H1 (cell line): ENCODE results near the gene CRABP1. TPM values are rescaled to one million over a fixed set of nuclear protein-coding genes. Genes with fewer than 3 reads are reported as not detected.

Experiments
- CTCF ChIA-PET: fragments of 300-600 bp; sonication (Branson Sonifier 250); formaldehyde crosslinking; loops from one replicate; lab custom pipeline; 2021; ENCODE audit not compliant: partially characterized antibody; lab: Charles Lee
- POLR2A ChIA-PET: fragments of 300-600 bp; sonication (Branson Sonifier 250); formaldehyde crosslinking; loops from one replicate; lab custom pipeline; 2021; ENCODE audit warnings: inconsistent platforms; ENCODE audit not compliant: partially characterized antibody; lab: Charles Lee
- DNase-seq, 2 experiments: peaks; one replicate each; pipeline versions ENCODE4 v3.0.0 to v3.0.0-alpha.2; 2010 to 2022; ENCODE audit warnings: low spot score in 2 of 2, low read depth in 1 of 2, mixed read lengths in 1 of 2
- FAIRE-seq: peaks from 2 replicates; lab custom pipeline; 2011; peaks lifted over from hg19 to GRCh38; lab: Jason Lieb, UNC
- H2AFZ ChIP-seq: 2 replicates; pipeline ENCODE4 v1.8.1; 2012; ENCODE audit warnings: low read length, inconsistent platforms
- H2AK5ac ChIP-seq: 2 replicates; pipeline ENCODE4 v1.6.1; 2013; ENCODE audit warnings: low read depth, low read length
- H2BK120ac ChIP-seq: replicated peaks from 2 replicates; pipeline ENCODE3; 2013; ENCODE audit warnings: low read depth, low read length, inconsistent platforms
- H2BK12ac ChIP-seq: 2 replicates; pipeline ENCODE4 v1.6.1; 2013; ENCODE audit warnings: low read depth, low read length
- H2BK15ac ChIP-seq: 2 replicates; pipeline ENCODE4 v1.6.1; 2013; ENCODE audit warnings: low read length
- H2BK20ac ChIP-seq: 2 replicates; pipeline ENCODE4 v1.6.1; 2013; ENCODE audit warnings: low read length
- H2BK5ac ChIP-seq: 2 replicates; pipeline ENCODE4 v1.6.1; 2013; ENCODE audit warnings: low read depth, low read length
- H3K14ac ChIP-seq: 2 replicates; pipeline ENCODE4 v1.6.1; 2013; ENCODE audit warnings: inconsistent platforms; ENCODE audit not compliant: insufficient read length
- H3K18ac ChIP-seq: 2 replicates; pipeline ENCODE4 v1.6.1; 2013; ENCODE audit warnings: low read length; ENCODE audit errors: extremely low read depth
- H3K23ac ChIP-seq: 2 replicates; pipeline ENCODE4 v1.6.1; 2013; ENCODE audit warnings: inconsistent platforms; ENCODE audit not compliant: insufficient read length
- H3K23me2 ChIP-seq: 2 replicates; pipeline ENCODE4 v1.6.1; 2013; ENCODE audit warnings: low read depth, low read length
- H3K27ac ChIP-seq: 2 replicates; pipeline ENCODE4 v1.6.1; 2011; ENCODE audit warnings: low read depth, low read length, inconsistent platforms
- H3K27me3 ChIP-seq, 4 experiments: replicated peaks in 1 of 4; 1 replicate in 1 of 4; 2 replicates in 3 of 4; pipeline versions ENCODE4 v1.6.1 to v1.8.1; 2011 to 2013; ENCODE audit warnings: low read length in 3 of 4, mild to moderate bottlenecking in 3 of 4, inconsistent platforms in 2 of 4, mixed read lengths in 2 of 4, moderate library complexity in 1 of 4; ENCODE audit not compliant: control insufficient read depth in 3 of 4, insufficient read depth in 3 of 4; ENCODE audit errors: extremely low read depth in 1 of 4
- H3K36me3 ChIP-seq, 4 experiments: 2 replicates each; pipeline versions ENCODE4 v1.6.1 to v1.8.1; 2011 to 2013; ENCODE audit warnings: mild to moderate bottlenecking in 4 of 4, low read length in 3 of 4, moderate library complexity in 2 of 4, control low read depth in 1 of 4, inconsistent platforms in 1 of 4; ENCODE audit not compliant: insufficient read depth in 4 of 4, control insufficient read depth in 2 of 4
- H3K4ac ChIP-seq: replicated peaks from 2 replicates; pipeline ENCODE3; 2013; ENCODE audit warnings: low read length, low read depth, mixed read lengths, inconsistent platforms; ENCODE audit not compliant: insufficient read length
- H3K4me1 ChIP-seq, 4 experiments: replicated peaks in 1 of 4; 1 replicate in 1 of 4; 2 replicates in 3 of 4; pipeline versions ENCODE4 v1.6.1 to v1.8.1; 2011 to 2013; ENCODE audit warnings: low read length in 3 of 4, inconsistent platforms in 2 of 4, mixed read lengths in 1 of 4; ENCODE audit not compliant: insufficient read depth in 4 of 4, control insufficient read depth in 3 of 4
- H3K4me2 ChIP-seq, 2 experiments: 2 replicates each; pipeline versions ENCODE4 v1.6.1 to v1.8.1; 2011 to 2013; ENCODE audit warnings: low read depth in 2 of 2, low read length in 2 of 2, control low read depth in 1 of 2, inconsistent platforms in 1 of 2, mild to moderate bottlenecking in 1 of 2; ENCODE audit not compliant: insufficient read depth in 1 of 2
- H3K4me3 ChIP-seq, 4 experiments: fragments of 200-600, 300-600 bp in 1 of 4; sonication (generic), shearing (Covaris generic), sonication (Bioruptor Twin) in 1 of 4; 2 replicates each; pipeline versions ENCODE4 v1.5.1 to v1.8.1; 2011 to 2016; ENCODE audit warnings: low read length in 4 of 4, low read depth in 3 of 4, control low read depth in 2 of 4, inconsistent platforms in 2 of 4, mild to moderate bottlenecking in 2 of 4, mixed read lengths in 1 of 4, moderate library complexity in 1 of 4; ENCODE audit not compliant: insufficient read depth in 2 of 4; ENCODE audit errors: extremely low read depth in 1 of 4
- H3K56ac ChIP-seq: replicated peaks from 2 replicates; pipeline ENCODE3; 2013; ENCODE audit warnings: low read depth, mild to moderate bottlenecking, mixed read lengths, low read length, inconsistent platforms; ENCODE audit not compliant: insufficient read length
- H3K79me1 ChIP-seq: 2 replicates; pipeline ENCODE4 v1.6.1; 2013; ENCODE audit warnings: low read depth, low read length, control low read depth
- H3K79me2 ChIP-seq, 2 experiments: 2 replicates each; pipeline versions ENCODE4 v1.6.1 to v1.8.1; 2012 to 2013; ENCODE audit warnings: low read length in 2 of 2, mild to moderate bottlenecking in 2 of 2, inconsistent platforms in 1 of 2; ENCODE audit not compliant: insufficient read depth in 2 of 2, control insufficient read depth in 1 of 2
- H3K9ac ChIP-seq, 4 experiments: replicated peaks in 1 of 4; 1 replicate in 1 of 4; 2 replicates in 3 of 4; pipeline versions ENCODE4 v1.6.1 to v1.8.1; 2011 to 2013; ENCODE audit warnings: low read depth in 3 of 4, low read length in 3 of 4, control low read depth in 2 of 4, mild to moderate bottlenecking in 2 of 4, moderate library complexity in 2 of 4, inconsistent platforms in 1 of 4; ENCODE audit errors: extremely low read depth in 1 of 4
- H3K9me3 ChIP-seq, 2 experiments: 2 replicates each; pipeline versions ENCODE4 v1.6.1 to v1.8.1; 2012 to 2013; ENCODE audit warnings: mild to moderate bottlenecking in 2 of 2, moderate library complexity in 2 of 2, control low read depth in 1 of 2, inconsistent platforms in 1 of 2, low read depth in 1 of 2, low read length in 1 of 2, mixed read lengths in 1 of 2; ENCODE audit not compliant: insufficient read depth in 2 of 2
- H4K20me1 ChIP-seq, 2 experiments: replicated peaks in 1 of 2; 2 replicates each; pipeline versions ENCODE3 to v1.8.1; 2011 to 2013; ENCODE audit warnings: inconsistent platforms in 2 of 2, low read length in 2 of 2, mild to moderate bottlenecking in 1 of 2; ENCODE audit not compliant: insufficient read depth in 2 of 2, control insufficient read depth in 1 of 2
- H4K5ac ChIP-seq: 2 replicates; pipeline ENCODE4 v1.6.1; 2013; ENCODE audit warnings: low read length, low read depth, mixed read lengths, inconsistent platforms; ENCODE audit not compliant: insufficient read length
- H4K8ac ChIP-seq: 2 replicates; pipeline ENCODE4 v1.8.0; 2013; ENCODE audit warnings: mild to moderate bottlenecking, moderate library complexity, low read length, inconsistent platforms; ENCODE audit not compliant: insufficient read depth; ENCODE audit errors: extremely low read depth
- H4K91ac ChIP-seq: replicated peaks from 2 replicates; pipeline ENCODE3; 2013; ENCODE audit warnings: low read length, mixed read lengths, inconsistent platforms; ENCODE audit not compliant: insufficient read length
- BACH1 ChIP-seq: IDR thresholded peaks from 2 replicates; pipeline ENCODE4 v1.6.1; 2012; ENCODE audit warnings: low read length, improper control_type of control experiment
- BCL11A ChIP-seq, 2 experiments: IDR thresholded peaks; one replicate each; pipeline ENCODE4 v1.6.1; 2011; ENCODE audit warnings: low read depth in 2 of 2, low read length in 2 of 2, mild to moderate bottlenecking in 2 of 2
- CEBPB ChIP-seq: IDR thresholded peaks from 2 replicates; pipeline ENCODE4 v1.6.1; 2012; ENCODE audit warnings: low read depth, low read length
- CHD1 ChIP-seq: IDR thresholded peaks from 2 replicates; pipeline ENCODE4 v1.6.1; 2012; ENCODE audit warnings: low read depth, low read length, improper control_type of control experiment
- E2F6 ChIP-seq: IDR thresholded peaks from 2 replicates; pipeline ENCODE4 v1.6.1; 2012; ENCODE audit warnings: inconsistent platforms
- GABPA ChIP-seq: IDR thresholded peaks from 2 replicates; pipeline ENCODE4 v1.6.1; 2011; ENCODE audit warnings: mild to moderate bottlenecking, low read length, moderate library complexity, borderline replicate concordance; ENCODE audit not compliant: insufficient read depth
- NANOG ChIP-seq: IDR thresholded peaks from 2 replicates; pipeline ENCODE4 v1.6.1; 2011; ENCODE audit warnings: low read length, low read depth, mild to moderate bottlenecking, inconsistent platforms; ENCODE audit not compliant: insufficient read depth, poor library complexity, severe bottlenecking
- PHF8 ChIP-seq: fragments of 200-600 bp; sonication (generic); conservative IDR thresholded peaks from 2 replicates; pipeline ENCODE4 v1.7.1; 2012; ENCODE audit warnings: low read depth, mild to moderate bottlenecking, inconsistent platforms, low read length, moderate library complexity
- YY1 ChIP-seq: IDR thresholded peaks from 2 replicates; pipeline ENCODE4 v1.6.1; 2011; ENCODE audit warnings: low read depth, mild to moderate bottlenecking, low read length
- WGBS, 2 experiments: shearing (Covaris generic) in 1 of 2; methylation state at CpG; one replicate each; pipeline versions ENCODE4 v1.1.6 to v1.1.7; 2013 to 2015; ENCODE audit warnings: low lambda C conversion rate in 2 of 2, mixed read lengths in 2 of 2, inconsistent platforms in 1 of 2, low coverage in 1 of 2, missing lambda C conversion rate in 1 of 2; ENCODE audit not compliant: insufficient replicate concordance in 2 of 2, insufficient coverage in 1 of 2, insufficient read length in 1 of 2; ENCODE audit errors: extremely low coverage in 1 of 2, missing lambda C conversion rate in 1 of 2; 5-methylcytosine and 5-hydroxymethylcytosine counted together
- polyA plus RNA-seq, 7 experiments: library from polyadenylated mRNA; depleted of rRNA in 3 of 7; stranded (reverse) in 5 of 7; unstranded in 2 of 7; fragments of >200 nt in 5 of 7; fragments of 200-250 nt in 2 of 7; gene quantifications; 1 replicate in 5 of 7; 2 replicates in 1 of 7; 4 replicates in 1 of 7; pipeline versions ENCODE4 v1.2.1 to v1.2.3, GENCODE V29; 2011 to 2013; ENCODE audit warnings: missing spikeins in 2 of 7, mixed read lengths in 2 of 7
- total RNA-seq: library from RNA; stranded (reverse); fragmentation: NEBNext Ultra II Directional; extraction: Animal tissue kit (Norgen Biotek cat#: 25700); gene quantifications from 2 replicates; pipeline ENCODE4 v1.2.1, GENCODE V29; 2021
- TF ChIP-seq, protein P1 (sequence below), 3 experiments: IDR thresholded peaks; 1 replicate in 2 of 3; 2 replicates in 1 of 3; pipeline versions ENCODE4 v1.5.1 to v1.6.1; 2011; ENCODE audit warnings: low read length in 3 of 3, mild to moderate bottlenecking in 3 of 3, inconsistent platforms in 2 of 3, low read depth in 1 of 3, moderate library complexity in 1 of 3; ENCODE audit not compliant: insufficient read depth in 1 of 3; ENCODE audit errors: control extremely low read depth in 1 of 3

The CRABP1 gene
- total and polyA plus RNA-seq, 2 of the 8 experiments (the other 6 are each of a cell fraction or from before 2014, with no cell fraction given) = 385 to 655 TPM

DNA sequence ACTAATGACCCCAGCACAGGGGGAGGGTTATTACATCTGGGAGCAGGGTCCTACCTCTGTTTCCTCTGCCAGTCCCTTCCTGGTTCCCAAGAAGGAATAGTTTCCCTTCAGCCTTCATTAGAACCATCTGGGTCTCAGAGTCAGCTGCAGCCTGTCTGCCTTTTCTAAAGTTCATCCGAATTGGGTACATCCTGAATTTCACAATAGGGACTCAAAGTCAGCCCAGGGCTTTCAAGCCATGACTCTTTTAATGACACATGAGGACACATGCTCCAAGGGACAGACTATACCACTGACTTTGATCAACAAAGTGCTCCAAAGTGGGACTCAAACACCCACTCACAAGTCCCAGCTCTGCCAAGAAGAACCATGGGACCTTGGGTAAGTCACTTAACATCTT, 12.7 kb upstream of the CRABP1 start:
- Histone ChIP-seq H3K23me2 (no peaks in the 10 kb centered on the region), H3K4ac (no peak overlapping the region), H2AFZ (no peak overlapping the region), H2BK20ac (no peak overlapping the region), H3K4me1 (peaks cover 7 to 18% (median 13%) of the 10 kb centered on the region in 4 experiments), H3K36me3 (no peaks in the 10 kb centered on the region), H3K79me2 (no peaks in the 10 kb centered on the region), H3K9me3 (no peaks in the 10 kb centered on the region), H3K14ac (no peak overlapping the region), H3K56ac (no peak overlapping the region), H3K27me3 (no peaks in the 10 kb centered on the region), H3K4me3 (no peak overlapping the region), H3K79me1 (no peaks in the 10 kb centered on the region), H2BK15ac (no peak overlapping the region), H3K23ac (no peak overlapping the region), H4K20me1 (no peaks in the 10 kb centered on the region), H2BK120ac (no peak overlapping the region), H2BK12ac (no peak overlapping the region), H3K4me2 (no peak overlapping the region), H3K18ac (no peak overlapping the region), H3K27ac (no peak overlapping the region), H4K5ac (no peak overlapping the region), H2AK5ac (no peak overlapping the region), H2BK5ac (no peak overlapping the region), H4K8ac (no peak overlapping the region), H4K91ac (no peak overlapping the region), H3K9ac (no peak overlapping the region)
- TF ChIP-seq BACH1 (no peak), GABPA (no peak), BCL11A (IDR thresholded peaks at IDR 0.05; ENCODE audit: low read depth in 2 of 2, low read length in 2 of 2) (no peak), CHD1 (no peak), YY1 (no peak), E2F6 (no peak), PHF8 (no peak), NANOG (no peak), CEBPB (no peak)
- TF ChIP-seq, protein P1, sequence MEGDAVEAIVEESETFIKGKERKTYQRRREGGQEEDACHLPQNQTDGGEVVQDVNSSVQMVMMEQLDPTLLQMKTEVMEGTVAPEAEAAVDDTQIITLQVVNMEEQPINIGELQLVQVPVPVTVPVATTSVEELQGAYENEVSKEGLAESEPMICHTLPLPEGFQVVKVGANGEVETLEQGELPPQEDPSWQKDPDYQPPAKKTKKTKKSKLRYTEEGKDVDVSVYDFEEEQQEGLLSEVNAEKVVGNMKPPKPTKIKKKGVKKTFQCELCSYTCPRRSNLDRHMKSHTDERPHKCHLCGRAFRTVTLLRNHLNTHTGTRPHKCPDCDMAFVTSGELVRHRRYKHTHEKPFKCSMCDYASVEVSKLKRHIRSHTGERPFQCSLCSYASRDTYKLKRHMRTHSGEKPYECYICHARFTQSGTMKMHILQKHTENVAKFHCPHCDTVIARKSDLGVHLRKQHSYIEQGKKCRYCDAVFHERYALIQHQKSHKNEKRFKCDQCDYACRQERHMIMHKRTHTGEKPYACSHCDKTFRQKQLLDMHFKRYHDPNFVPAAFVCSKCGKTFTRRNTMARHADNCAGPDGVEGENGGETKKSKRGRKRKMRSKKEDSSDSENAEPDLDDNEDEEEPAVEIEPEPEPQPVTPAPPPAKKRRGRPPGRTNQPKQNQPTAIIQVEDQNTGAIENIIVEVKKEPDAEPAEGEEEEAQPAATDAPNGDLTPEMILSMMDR (IDR thresholded peaks at IDR 0.05; ENCODE audit: control extremely low read depth in 1 of 3, insufficient read depth in 1 of 3, low read depth in 1 of 3, low read length in 3 of 3) = no peak
- 83% methylated on average over 1 of the region's 1 CpG; no CpG with 5 or more reads in 1 of the 2 experiments for WGBS, 2 experiments
- CTCF ChIA-PET = interaction anchor here (0.6 to 3.0 kb wide), 4 partner anchors 19 to 379 kb away, joined by 3 to 15 read pairs (median 4); no protein-coding TSS in a partner anchor
- FAIRE-seq (no peak), DNase-seq (no peak)
- POLR2A ChIA-PET = interaction anchor here (1.0 to 1.5 kb wide), 2 partner anchors 11 to 13 kb away, joined by 5 to 8 read pairs; partner anchors contain the start of gene CRABP1
